Activated CD8-positive, alpha-beta memory T cell treated with anti-CD3 and anti-CD28 coated beads, Interleukin-2, amount 50 U/mL, for 48 hours (primary cell): ENCODE measurements around the gene PDE4D.
A peak's percentile ranks its signal among the peaks of the same experiment; 100 is the strongest.

Experiments
- DNase-seq: peaks from one replicate; pipeline ENCODE4 v3.0.0-alpha.2; 2020

PDE4D gene

DNA sequence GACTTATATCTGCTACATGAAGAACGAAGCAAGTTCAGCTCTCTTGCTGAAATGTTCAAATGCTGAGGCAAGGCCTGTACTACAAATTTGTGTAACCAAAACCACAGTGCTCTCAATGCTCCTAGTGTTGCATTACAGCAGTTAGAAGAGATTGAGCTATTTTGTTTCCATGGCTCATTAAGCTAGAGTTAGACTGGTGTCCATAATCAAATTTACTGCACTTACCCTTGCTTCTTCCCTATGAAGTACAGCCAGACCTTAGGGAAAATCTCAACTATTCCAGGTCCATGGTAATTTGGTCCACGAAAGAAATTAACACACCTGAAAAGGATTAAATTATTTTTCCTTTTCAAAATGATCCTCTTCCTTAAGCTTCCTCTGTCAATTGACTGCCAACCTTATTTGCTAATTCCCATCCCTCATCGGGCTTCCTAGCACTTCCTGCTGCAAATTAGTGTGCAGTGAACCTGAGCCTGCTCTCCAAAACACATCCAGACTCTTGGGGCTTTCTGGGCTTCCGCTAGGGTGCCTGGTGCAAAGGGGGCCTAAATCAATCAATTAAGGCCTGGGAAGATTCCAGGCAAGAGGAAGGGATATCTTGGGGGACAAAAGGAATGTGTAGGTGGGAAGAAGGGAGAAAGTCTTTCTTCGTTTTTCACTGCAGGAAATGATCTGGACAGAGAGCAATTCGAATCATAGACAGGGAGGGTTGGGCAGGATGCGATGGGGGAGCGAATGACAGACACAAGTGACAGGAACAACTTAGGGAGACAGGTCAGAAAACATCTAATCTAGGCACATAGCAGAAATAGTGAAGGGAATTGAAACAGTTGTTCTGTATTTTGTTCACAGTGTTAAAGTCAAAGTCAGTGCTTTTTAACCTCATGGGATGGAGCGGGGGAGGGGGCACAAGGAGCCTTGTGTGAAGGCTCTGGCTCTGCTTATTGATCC is 768.2 kb downstream of the PDE4D start:
- DNase-seq = no peak

DNA sequence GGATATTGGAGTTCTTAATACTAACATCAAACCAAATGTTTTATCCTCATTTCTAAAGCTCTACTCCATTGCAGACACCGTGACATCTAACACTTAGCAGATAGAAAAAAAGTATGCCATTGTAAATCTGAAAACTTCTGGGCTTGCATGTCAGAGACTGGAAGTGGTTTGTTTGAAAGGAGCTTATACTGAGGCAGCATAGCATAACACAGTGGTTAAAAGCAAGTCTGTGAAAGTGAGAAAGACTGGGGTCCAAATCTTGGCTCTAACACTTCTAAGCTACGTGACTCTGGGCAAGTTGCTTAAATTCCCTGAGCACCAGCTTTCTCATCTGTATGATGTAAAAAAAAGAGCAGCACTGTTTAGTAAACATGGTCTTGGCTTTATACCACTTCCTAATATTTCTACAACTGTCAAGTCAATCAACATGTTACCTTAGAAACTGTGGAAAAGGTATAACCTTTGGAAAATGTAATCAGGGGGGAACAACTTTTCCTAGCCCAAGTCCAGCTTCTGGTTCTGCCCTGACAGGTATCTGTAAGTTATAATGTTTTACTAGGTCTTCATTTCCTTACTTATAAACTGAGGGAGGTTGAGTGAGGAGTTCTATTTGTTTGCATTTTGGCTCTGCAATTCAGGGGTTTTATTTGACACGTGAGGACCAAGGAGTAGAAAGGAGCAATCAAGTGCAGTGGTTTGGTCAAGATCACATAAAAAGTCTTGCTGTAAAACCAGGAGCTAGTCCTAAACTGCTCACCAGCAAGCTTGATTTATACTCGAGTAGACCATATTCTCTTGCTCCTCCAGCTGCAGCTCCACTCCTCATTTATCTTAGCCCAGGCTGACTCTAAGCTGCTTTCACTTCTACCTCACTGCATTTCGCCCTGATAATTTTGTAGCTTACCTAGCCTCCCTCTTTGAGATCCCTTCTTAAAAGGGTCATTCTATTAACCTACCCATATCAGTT is 769.6 kb downstream of the PDE4D start:
- no peak for DNase-seq

DNA sequence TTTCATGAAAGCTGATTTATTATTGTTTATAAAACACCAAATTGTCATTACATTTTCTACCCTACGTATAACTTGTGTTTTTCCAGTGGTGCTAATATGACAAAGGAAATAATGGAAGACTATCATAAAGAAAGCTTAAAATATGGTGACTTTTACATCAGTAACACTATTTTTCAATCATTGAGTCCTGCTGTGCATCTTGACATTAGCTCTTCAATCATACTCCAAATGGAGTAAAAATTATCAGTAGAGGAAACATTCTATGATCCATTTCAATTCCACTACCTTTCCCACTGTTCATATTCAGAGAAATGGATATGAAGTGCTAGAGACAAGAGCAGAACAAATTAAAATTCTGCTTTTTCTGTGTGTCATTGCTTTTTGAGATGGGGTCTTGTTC is 774.0 kb downstream of the PDE4D start:
- DNase-seq = no peak

DNA sequence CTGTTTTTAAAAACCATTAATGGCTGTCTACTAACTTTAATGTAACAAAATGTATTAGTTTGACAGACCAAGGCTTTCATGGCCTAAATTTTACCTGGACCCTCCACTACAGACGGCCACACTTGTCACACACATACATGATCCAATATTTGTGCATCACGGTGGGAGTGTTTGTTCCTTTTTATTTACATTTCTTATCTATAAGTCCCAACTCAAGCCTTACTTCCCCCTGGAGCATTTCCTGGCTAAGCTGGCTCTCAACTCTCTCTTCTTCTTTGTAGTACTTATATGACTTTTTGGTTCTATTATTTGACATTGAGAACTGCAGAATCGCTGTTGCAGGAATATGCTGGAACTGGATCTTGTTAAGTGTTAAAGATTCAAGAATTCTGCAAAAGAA is 776.2 kb downstream of the PDE4D start:
- no peak for DNase-seq

DNA sequence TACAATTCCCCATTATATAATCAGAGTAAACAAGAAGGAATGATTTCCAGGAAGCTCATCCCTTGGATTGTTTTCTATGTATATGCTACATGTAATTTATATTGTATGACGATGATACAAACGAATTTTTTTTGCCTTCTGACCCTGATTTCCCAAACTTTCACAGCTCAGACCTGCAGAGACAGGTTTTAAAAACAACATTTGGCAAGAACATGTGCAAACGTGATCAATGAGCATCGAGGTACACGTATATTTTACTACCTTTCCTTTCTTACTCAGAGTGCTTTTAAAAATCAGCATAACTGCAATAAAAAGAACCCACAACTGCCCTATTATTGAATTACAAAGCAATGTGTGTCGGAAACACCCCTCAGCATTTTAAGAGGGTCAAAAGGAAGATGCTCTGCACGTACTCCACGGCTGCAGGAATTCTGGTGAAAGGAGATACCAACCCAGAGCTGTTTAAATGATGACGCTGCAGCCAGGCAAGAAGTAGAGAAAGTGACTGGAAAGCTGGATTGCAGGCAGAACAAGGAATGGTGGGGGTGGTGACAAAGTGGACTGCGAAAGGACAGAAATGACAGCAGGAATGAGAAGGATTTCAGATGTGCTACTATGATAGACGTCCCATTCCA is 777.2 kb downstream of the PDE4D start:
- no peak for DNase-seq

DNA sequence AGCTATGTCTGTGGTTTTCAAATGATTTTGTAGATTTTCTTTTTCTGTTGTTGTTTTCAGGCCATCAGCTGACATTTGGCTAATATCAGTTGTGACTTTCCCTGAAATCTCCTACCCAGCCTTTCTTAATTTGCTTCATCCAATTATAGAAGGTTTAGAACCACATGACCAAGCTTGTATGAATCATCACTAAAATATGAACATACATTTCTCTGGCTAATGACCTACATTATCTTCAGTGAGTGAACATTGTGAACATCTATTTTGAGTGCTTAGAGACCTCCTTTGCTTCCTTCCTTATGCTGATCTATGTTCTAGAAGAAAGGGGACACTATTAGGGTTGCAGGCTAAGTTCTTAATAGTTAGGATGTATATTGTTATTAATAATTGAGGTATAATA is 778.2 kb downstream of the PDE4D start:
- no peak for DNase-seq

DNA sequence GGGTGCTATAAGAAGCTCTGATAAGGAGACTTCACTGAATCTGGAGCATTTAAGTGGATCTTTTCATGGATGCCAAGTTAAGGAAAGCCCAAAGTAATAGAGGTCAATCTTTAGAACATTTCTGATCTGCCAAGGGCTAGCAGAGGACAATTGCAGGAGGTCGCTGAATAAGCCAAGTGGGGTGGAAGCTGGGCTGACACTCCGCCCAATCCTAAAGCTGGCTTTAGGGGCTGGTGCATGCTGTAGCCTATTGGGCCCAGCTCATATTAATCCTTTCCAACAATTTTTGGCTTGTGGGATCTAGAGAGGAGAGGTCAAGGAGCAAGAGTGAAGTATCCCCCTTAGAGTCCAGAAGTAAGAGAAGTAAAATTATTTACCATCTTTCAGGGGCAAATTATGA is 784.1 kb downstream of the PDE4D start:
- no peak for DNase-seq

DNA sequence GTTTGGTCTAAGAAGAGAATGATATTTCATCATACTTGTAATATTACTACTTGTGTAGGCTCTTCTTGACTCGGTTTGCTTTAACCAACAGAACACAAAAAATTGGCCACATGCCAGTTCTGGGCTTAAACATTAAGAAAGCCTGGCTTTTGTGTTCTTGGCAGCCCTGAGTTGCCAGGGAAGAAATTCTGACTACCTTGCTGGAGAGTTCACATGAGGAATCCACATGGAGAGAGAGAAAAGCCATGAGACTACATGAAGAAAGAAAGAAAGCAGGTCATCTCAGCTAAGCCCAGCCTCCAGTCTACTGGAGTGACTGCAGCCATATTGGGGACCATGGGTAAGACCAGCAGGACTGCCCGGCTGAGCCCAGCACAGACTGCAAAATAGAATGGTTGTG is 785.8 kb downstream of the PDE4D start:
- DNase-seq = no peak

DNA sequence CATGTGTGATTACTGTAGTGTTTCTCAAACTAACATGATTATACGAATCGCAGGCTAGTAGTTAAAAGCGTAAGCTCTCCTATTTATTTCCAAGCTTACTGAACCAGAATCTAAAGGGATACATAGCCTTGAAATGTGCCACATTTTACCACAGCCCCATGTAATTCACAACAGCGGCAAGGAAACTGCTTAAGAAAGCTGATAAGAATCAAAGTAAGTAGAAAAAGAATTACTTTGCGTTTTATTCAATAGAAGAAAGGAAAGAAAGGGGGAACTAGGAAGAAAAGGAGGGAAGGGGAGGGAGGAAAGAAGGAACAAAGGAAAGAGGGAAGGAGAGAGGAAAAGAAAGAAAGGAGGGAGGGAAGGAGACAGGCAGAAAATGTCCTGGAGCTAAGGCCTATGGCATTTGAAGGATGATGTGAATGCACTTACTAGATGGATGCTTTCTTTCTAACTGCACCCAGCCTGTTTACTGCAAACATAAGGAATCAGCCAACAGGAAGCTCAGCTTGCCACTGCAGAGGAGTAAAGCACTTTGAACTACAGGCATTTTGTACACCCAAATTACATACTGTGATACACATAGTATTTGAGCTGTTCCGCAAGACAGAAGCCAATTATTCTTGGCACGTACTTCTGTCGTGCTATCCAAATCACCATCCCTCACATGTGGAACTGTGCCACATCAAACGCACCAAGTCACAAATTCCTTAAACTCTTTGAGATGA is 789.0 kb downstream of the PDE4D start:
- no peak for DNase-seq

DNA sequence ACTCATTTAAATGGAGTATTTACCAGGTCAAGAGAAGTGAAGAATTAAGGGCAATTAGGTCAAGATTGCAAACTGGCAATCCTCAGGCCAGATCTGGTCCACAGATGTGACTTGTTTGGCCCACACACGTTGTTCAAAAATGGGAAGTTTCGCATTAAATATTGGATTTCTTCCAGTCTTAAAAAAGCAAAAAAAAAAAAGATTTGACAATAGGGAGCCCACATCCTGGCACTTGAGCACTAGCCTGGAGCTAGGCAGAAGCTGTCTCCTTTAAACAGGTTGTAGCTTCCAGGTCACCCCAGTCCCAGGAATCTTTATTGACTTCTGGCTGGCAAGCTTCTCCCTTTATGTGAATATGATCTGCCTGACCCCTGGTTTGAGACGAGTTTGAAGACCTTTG is 790.2 kb downstream of the PDE4D start:
- DNase-seq = no peak

DNA sequence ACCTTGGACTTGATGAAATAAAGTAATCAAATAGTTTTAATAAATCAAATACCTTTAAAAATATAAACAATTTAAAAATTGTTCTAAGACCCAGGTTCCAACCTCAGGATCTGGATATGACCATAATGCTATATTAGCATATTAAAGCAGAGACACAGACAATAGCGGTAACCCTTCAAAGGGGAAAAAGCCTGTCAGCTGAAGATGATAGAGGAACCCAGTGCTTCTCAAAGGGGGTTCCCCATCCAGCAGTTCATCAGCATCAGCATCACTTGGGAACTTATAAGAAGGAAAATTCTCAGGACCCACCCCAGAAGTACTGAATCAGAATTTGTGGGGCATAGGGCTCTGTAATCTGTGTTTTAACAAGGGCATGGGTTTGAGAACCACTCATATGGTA is 791.1 kb downstream of the PDE4D start:
- no peak for DNase-seq

DNA sequence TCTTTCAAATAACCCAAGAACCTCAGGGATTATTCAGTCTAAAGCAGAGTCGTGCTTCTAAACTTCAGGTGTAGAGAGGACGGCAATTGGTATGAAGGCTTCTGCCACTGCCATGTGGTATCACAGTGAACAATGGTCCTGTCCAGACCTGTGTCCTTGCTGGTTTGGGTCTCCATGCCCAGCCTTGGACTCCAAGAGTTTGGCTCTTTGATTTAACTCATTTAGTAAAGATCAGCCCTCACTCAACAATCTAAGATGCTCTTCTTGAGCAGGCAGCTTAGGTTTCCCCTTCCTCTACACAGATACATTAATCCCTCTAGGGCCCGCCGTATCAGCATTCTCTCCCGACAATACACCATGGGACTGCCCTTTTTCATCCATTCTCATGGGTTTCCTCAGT is 792.7 kb downstream of the PDE4D start:
- DNase-seq = no peak

DNA sequence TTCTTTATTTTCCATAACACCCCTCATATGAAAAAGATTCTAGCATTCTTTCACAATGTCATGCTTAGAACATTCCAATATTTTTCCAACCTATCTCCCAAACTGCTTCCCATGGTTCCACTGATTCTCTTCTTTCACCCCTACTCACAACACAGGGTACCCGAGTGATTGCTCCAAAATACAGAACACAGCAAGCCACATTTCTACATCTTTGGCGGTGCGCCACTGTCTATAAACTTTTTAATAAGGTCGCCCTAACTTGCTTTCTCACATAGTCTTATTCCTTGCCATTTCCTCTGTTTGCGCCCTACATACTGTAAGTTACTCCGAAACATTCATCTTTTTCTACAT is 793.6 kb downstream of the PDE4D start:
- DNase-seq = no peak

DNA sequence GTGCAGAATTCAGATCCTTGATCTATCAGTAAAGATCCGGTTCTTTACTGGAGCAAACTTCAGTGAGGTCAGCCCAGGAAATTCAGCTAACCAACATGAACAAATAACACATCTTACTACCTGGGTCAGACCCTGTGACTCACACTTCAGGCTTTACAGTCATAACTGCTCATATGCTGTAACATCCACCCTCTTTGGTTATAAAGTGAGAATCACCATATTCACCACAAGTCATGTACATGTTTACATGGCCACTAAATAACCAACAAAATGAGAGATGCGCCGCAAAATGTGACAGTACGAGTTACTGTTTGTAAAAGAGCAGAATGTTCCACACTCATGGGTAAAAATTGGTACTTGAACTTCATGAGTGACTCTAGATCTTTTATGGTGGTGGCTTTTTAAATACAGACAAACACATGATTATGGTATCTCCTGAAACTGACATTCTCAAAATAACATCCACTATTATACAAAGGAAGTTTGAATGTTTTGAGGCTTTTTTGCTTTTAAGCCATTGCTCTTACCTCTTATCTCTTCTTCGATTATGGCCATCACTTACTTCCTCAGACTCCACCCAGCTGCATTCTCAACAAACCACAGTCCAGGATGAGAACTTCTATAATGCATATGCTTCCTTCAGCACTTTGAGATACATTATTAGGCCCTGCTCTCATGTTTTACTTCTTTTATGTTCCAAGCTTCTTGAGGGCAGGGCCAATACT is 794.1 kb downstream of the PDE4D start:
- DNase-seq = peak; percentile 59

DNA sequence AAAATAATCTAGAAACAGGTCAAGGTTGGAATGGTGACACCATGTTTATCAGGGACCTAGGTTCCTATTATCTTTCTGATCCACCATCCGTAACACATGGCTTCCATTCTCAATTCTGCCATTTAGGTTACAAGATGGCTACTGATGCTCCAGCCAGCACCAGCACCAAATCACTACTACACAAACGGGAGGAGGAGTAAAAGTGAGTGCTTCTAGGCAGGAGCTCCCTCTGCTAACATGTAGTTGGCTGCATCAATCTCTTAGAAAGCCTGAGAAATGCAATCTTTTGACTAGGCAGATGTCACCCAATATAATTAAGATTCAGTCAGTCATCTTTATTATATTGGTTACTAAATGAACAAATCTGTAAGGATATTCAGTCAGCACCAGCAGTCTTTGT is 794.8 kb downstream of the PDE4D start:
- DNase-seq = no peak

DNA sequence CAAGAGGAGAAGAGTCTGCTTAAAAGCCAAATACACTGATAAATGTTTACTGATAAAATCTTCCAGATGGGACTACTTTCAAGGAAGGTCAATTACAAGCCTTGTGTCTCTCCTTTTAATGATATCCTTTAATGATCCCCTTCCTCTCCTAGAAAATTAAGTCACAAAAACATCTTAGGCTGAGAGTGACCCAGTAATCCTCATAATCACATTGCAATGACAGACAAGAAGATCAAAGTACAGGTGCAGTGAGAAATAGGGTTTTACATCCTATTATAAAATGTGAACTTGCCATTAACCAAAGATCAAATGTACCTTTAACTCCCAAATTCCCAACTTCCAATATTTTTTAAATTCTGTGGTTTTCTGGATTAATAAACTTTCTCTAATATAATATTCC is 795.8 kb downstream of the PDE4D start:
- no peak for DNase-seq

DNA sequence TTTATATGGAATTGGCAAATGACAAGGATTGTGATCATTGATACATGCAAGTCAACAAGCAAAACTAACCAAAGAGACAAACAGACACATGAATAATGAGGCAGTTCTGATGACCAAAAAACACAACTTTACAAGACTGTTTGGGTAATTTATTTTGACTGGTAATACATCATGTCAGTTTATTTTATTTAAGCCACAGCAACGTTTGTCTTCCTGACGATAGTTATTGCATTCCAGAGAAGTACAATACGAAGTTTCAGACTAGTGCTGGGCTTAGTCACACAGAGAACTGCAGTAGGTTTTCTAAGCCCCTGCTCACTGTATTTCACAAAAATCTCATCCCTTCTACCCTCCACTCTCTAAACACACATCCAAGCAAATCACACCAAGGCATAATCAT is 796.4 kb downstream of the PDE4D start:
- no peak for DNase-seq

DNA sequence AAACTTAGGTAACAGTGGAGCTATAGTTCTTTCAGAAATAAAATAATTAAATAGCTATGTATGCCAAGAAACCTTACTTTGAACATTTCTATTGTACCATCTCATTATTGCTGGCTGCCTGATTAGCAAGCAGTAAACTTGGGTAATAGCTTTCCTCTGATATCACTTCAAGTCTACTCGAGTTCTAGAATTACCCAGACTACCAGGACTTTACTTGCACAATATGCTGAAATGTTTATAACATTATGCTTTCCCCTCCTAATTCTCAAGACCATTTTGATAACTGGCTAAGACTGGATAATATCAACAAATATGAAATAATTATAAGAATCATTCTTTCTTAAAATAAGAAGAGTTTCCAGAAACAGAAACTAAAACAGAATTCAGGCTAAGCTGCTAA is 798.0 kb downstream of the PDE4D start:
- DNase-seq = no peak

DNA sequence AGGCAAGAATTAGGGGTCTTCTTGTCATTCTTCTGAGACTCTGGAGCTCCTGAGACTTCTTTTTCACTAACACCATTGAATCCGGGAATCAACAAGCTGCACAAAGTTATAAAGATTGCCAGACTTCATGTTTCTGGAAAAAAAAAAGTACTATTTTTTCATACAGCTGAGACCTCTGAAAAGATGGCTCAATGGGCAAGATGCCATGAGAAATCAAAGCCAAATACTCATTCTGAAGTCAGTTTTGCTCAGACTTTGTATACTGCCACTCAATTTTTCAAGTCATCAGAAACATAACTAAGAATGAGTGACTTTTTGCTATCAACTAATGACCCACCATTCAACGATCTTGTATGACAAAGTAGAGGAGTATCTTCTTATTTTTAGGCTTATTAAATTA is 798.7 kb downstream of the PDE4D start:
- DNase-seq = no peak

DNA sequence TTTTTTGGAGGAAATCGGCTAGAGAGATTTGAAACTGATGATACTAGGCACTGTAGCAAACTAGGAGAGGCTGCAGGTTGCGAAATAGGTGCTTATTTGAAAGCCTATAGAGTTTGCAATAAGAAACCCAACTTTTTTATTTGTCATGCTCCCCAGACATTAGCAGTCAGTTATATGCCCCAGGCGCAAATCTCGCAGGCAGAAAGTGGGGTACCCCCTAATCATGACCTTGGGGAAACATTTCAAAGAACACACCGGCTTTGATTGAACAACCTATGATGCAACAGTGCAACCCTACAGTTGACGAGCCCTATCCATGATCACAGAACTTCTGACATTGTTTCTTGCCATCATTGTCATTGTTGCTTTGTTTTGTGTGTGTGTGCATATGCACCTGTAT is 800.2 kb downstream of the PDE4D start:
- DNase-seq = no peak

DNA sequence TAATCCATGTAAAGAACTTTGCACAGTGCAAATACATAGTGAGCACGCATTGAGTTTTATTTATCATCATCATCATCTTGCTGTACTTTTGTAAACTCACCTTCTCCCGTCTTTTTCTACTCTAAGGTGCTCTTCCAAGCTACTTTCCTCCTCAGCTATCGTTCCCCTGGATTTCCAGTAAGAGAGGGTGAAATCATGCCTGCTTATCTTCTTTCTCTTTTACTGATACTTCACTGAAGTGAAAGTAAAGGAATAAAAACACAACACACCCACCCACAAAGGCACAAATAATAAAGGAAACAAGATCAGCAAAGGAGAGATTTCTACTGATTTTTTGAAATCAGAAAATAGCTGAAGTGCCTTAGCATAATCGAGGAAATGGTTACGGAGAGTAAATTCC is 800.8 kb downstream of the PDE4D start:
- no peak for DNase-seq

DNA sequence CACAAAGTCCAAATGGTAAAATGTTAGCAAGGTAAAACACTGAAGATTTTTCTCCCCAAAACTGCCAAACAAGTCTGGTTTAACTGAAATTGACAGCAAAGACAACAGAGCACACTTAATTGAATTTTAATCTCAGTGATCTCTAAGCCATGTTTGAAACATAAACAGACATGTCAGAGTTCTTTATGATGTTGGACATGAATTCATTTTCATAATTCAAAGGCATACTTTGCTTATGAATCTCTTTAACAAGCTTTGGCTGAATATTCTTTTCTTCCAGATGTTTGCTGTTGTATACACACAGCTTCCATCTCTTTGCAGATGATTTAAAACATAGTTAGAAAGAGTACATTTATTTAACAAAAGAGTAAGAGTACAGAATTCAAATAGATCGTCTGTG is 801.6 kb downstream of the PDE4D start:
- no peak for DNase-seq
